Upper lobe of left lung (tissue), 4 donors: Measurements from ENCODE around the gene GPATCH1.

Experiments
- EP300 ChIP-seq, 4 donors: sonication (generic); formaldehyde crosslinking; IDR thresholded peaks; one replicate each; pipeline ENCODE4 v1.5.1; 2017; ENCODE audit warnings: antibody characterized with exemption in 4 of 4, control low read depth in 2 of 4
- POLR2A ChIP-seq, 4 donors: fragments of 450-650 bp; IDR thresholded peaks; one replicate each; pipeline ENCODE4 v1.5.1; 2016 to 2017; ENCODE audit warnings: antibody characterized with exemption in 4 of 4, mild to moderate bottlenecking in 2 of 4
- POLR2AphosphoS5 ChIP-seq, 2 donors: sonication (generic); formaldehyde crosslinking; IDR thresholded peaks; one replicate each; pipeline ENCODE4 v1.5.1; 2017; ENCODE audit warnings: antibody characterized with exemption in 2 of 2

DNA sequence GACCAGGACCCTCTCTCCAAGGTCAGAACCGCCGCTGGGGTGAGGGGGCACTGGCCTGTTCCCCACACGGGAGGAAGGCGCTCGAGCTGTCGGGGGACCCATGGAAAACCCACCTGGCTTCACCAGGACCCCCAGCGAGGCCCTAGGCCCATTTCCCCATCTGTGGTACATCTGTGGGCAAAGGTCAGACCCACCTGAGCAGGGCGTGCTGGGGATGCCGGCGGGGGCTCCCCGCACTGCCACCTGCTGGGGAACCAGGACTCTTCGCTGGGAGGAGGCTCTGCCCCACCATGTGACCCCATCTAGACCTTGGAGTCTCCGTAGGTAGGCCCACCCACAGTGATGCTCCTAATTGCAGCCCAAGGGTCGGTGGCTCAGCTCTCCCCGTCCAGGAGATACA, 51.4 kb downstream of the GPATCH1 start:
- TF ChIP-seq EP300 (IDR thresholded peaks at IDR 0.05): no peak
- no peak for TF ChIP-seq POLR2AphosphoS5 (IDR thresholded peaks at IDR 0.05)
- no peak for TF ChIP-seq POLR2A (IDR thresholded peaks at IDR 0.05)
